Pancreas (tissue), 10 donors: ENCODE data around the gene TTC9C. TPM values are rescaled to one million over a fixed set of nuclear protein-coding genes. Genes with fewer than 3 reads are reported as not detected.

Experiments used
- ATAC-seq, 4 donors: fragments of 200-7000 bp; cut with Tn5 transposase; one replicate each; pipeline versions ENCODE4 v1.8.0 to v1.9.1; 2020; ENCODE audit warnings: mild to moderate bottlenecking in 4 of 4, moderate library complexity in 4 of 4
- DNase-seq, 6 donors: peaks; one replicate each; pipeline ENCODE4 v3.0.0-alpha.2; 2020
- FAIRE-seq: peaks from 2 replicates; lab custom pipeline; 2012; peaks lifted over from hg19 to GRCh38; lab: Jason Lieb, UNC
- H3K27ac ChIP-seq, 4 donors: fragments of 200-600 bp; sonication (generic); 1 replicate in 3 of 4; 2 replicates in 1 of 4; pipeline versions ENCODE4 v1.5.0 to v1.8.0; 2020
- H3K27me3 ChIP-seq, 4 donors: fragments of 200-600 bp; one replicate each; pipeline ENCODE4 v1.8.0; 2021
- H3K36me3 ChIP-seq, 3 donors: fragments of 200-600 bp; sonication (generic) in 1 of 3; one replicate each; pipeline versions ENCODE4 v1.5.0 to v1.8.0; 2020 to 2021
- H3K4me1 ChIP-seq, 3 donors: fragments of 200-600 bp; one replicate each; pipeline ENCODE4 v1.8.0; 2021
- H3K4me3 ChIP-seq, 4 donors: fragments of 200-600 bp; sonication (generic) in 2 of 4; one replicate each; pipeline versions ENCODE4 v1.5.0 to v1.8.0; 2020 to 2021
- H3K9me3 ChIP-seq, 4 donors: fragments of 200-600 bp; one replicate each; pipeline ENCODE4 v1.8.0; 2021
- CTCF ChIP-seq, 4 donors: fragments of 200-600 bp; sonication (generic) in 3 of 4; IDR thresholded peaks; one replicate each; pipeline versions ENCODE4 v1.5.0 to v1.8.0; 2021; ENCODE audit warnings: antibody characterized with exemption in 4 of 4
- WGBS, 2 donors: extraction: QIAGEN DNeasy Blood & Tissue Kit; methylation state at CpG; one replicate each; pipeline ENCODE4 v1.1.7; 2013; 5-methylcytosine and 5-hydroxymethylcytosine counted together
- intact Hi-C, 3 donors: fragments of 100-400 bp; cut with DNase I; formaldehyde crosslinking; loops; one replicate each; pipeline versions ENCODE4 v1.11.1 to v1.14.2; 2022
- polyA plus RNA-seq, 2 donors: library from polyadenylated mRNA; stranded (reverse); fragments of 200-250 nt; gene quantifications; one replicate each; pipeline ENCODE4 v1.2.3, GENCODE V29; 2013
- total RNA-seq, 6 donors: library from RNA; stranded (reverse); fragmentation: NEBNext Ultra II Directional in 4 of 6; extraction: Animal tissue kit (Norgen Biotek cat#: 25700) in 4 of 6; gene quantifications; one replicate each; pipeline versions ENCODE4 v1.2.1 to v1.2.4, GENCODE V29; 2021 to 2023
- donor health status: healthy with polysubstance abuse.
- donor health status: DM: no; HTN: no; CAD: no; lungs with moderate emphysema.
- donor health status: DM: no; HTN: no; CAD: no.
- donor health status: control.
- donor health status: control.
- donor health status: Bipolar disorder and iron deficiency.
- donor health status: DM: yes; HTN: yes; CAD: no.
- donor health status: DM: no; HTN: no; CAD: no.
- donor health status: DM: no; HTN: no; CAD: no.
- donor health status: DM: yes; HTN: yes; CAD: no.

Gene TTC9C
- total and polyA plus RNA-seq, 8 donors: 7.6 to 20.3 (median 11.7) TPM

- Histone ChIP-seq H3K27ac (peak within 1 kb of the TSS; percentile 94 to 96 (median 95)), H3K36me3 (peaks cover 0 to 3% (median 0%) of the 10 kb centered on the region in 3 donors), H3K4me3 (peak within 1 kb of the TSS; percentile 77 to 86 (median 84)), H3K9me3 (no peaks in the 10 kb centered on the region), H3K4me1 (peaks cover 5 to 25% (median 23%) of the 10 kb centered on the region in 3 donors), H3K27me3 (no peaks in the 10 kb centered on the region)
- TF ChIP-seq CTCF (IDR thresholded peaks at IDR 0.05): peak in 1 of 4 donors; percentile 8
- intact Hi-C loops: loop anchor here in 2 of 3 donors (5.0 to 10.0 kb wide), 2 partner anchors 75 to 78 kb away; no protein-coding TSS in a partner anchor
- no peak for FAIRE-seq
- WGBS, 2 donors: 0% methylated on average over 46 to 88 of the region's 88 CpGs
- DNase-seq: peak; percentile 95 to 99 (median 97)
- ATAC-seq: peak; percentile 83 to 92 (median 86)
Observed at GRCh38 chr11:62787005-62787759, 58.9 kb downstream of the TTC9C start, which contains the start of gene TMEM179B. TMEM179B (plus strand) TSS chr11:62787402; CDS start chr11:62787432, 30 bp downstream.

Other genes with a start within 250 kb of the TTC9C start
- gene AHNAK, start 181.7 kb upstream of the TTC9C start, total RNA-seq: 100 to 1,000 TPM in 1 of 6 donors, 10 to 100 TPM in 5; 53.2 to 163 (median 77.2) TPM
- gene AHNAK, start 181.7 kb upstream of the TTC9C start, polyA plus RNA-seq: 10 to 100 TPM; 18.7 to 32.5 TPM
- gene EEF1G, start 154.6 kb upstream of the TTC9C start, total RNA-seq: 1,000 to 10,000 TPM in 4 of 6 donors, 100 to 1,000 TPM in 2; 723 to 1,171 (median 1,053) TPM
- 100 to 1,000 TPM; 630 to 745 TPM for gene EEF1G, start 154.6 kb upstream of the TTC9C start, polyA plus RNA-seq
- 10 to 100 TPM; 12.0 to 20.3 (median 14.6) TPM for gene TUT1, start 137.0 kb upstream of the TTC9C start, total RNA-seq
- gene TUT1, start 137.0 kb upstream of the TTC9C start, polyA plus RNA-seq: 10 to 100 TPM; 24.6 to 33.4 TPM
- 10 to 100 TPM; 14.7 to 35.6 (median 23.0) TPM for gene MTA2, start 126.6 kb upstream of the TTC9C start, total RNA-seq
- gene MTA2, start 126.6 kb upstream of the TTC9C start, polyA plus RNA-seq: 10 to 100 TPM; 28.7 to 42.3 TPM
- 10 to 100 TPM; 22.0 to 34.1 (median 23.4) TPM for gene EML3, start 115.7 kb upstream of the TTC9C start, total RNA-seq
- gene EML3, start 115.7 kb upstream of the TTC9C start, polyA plus RNA-seq: 10 to 100 TPM; 70.7 to 86.4 TPM
- 1 to 10 TPM in 4 of 6 donors, under 1 TPM in 2; 0.65 to 2.8 (median 1.6) TPM for gene ROM1, start 115.2 kb upstream of the TTC9C start, total RNA-seq
- gene ROM1, start 115.2 kb upstream of the TTC9C start, polyA plus RNA-seq: 1 to 10 TPM; 5.1 to 5.6 TPM
- 10 to 100 TPM; 13.2 to 24.1 (median 17.1) TPM for gene B3GAT3, start 106.5 kb upstream of the TTC9C start, total RNA-seq
- gene B3GAT3, start 106.5 kb upstream of the TTC9C start, polyA plus RNA-seq: 10 to 100 TPM; 45.7 to 50.8 TPM
- 100 to 1,000 TPM; 106 to 210 (median 152) TPM for gene GANAB, start 81.9 kb upstream of the TTC9C start, total RNA-seq
- gene GANAB, start 81.9 kb upstream of the TTC9C start, polyA plus RNA-seq: 10 to 100 TPM; 88.1 to 93.1 TPM
- 10 to 100 TPM in 3 of 6 donors, 1 to 10 TPM in 3; 5.8 to 12.9 (median 9.5) TPM for gene INTS5, start 75.2 kb upstream of the TTC9C start, total RNA-seq
- 1 to 10 TPM; 4.5 to 4.6 TPM for gene INTS5, start 75.2 kb upstream of the TTC9C start, polyA plus RNA-seq
- gene C11orf98, start 63.3 kb upstream of the TTC9C start, total RNA-seq: 10 to 100 TPM; 13.2 to 21.3 (median 16.9) TPM
- 10 to 100 TPM; 56.3 to 70.8 TPM for gene C11orf98, start 63.3 kb upstream of the TTC9C start, polyA plus RNA-seq
- 10 to 100 TPM in 1 of 6 donors, 1 to 10 TPM in 5; 4.0 to 11.0 (median 7.3) TPM for gene CSKMT, start 63.2 kb upstream of the TTC9C start, total RNA-seq
- gene CSKMT, start 63.2 kb upstream of the TTC9C start, polyA plus RNA-seq: 10 to 100 TPM; 19.6 to 25.4 TPM
- gene UQCC3, start 56.8 kb upstream of the TTC9C start, total RNA-seq: 1 to 10 TPM; 3.2 to 4.9 (median 3.6) TPM
- 10 to 100 TPM; 14.1 to 17.3 TPM for gene UQCC3, start 56.8 kb upstream of the TTC9C start, polyA plus RNA-seq
- gene LBHD1, start 56.2 kb upstream of the TTC9C start, total RNA-seq: 1 to 10 TPM; 1.4 to 4.0 (median 2.8) TPM
- gene LBHD1, start 56.2 kb upstream of the TTC9C start, polyA plus RNA-seq: 10 to 100 TPM in 1 of 2 donors, 1 to 10 TPM in 1; 7.1 to 21.7 TPM
- gene UBXN1, start 49.4 kb upstream of the TTC9C start, total RNA-seq: 10 to 100 TPM; 37.7 to 67.7 (median 51.9) TPM
- gene UBXN1, start 49.4 kb upstream of the TTC9C start, polyA plus RNA-seq: 100 to 1,000 TPM in 1 of 2 donors, 10 to 100 TPM in 1; 86.0 to 104 TPM
- gene LRRN4CL, start 39.0 kb upstream of the TTC9C start, total RNA-seq: 1 to 10 TPM in 2 of 6 donors, under 1 TPM in 4; 0.16 to 1.6 (median 0.53) TPM
- gene LRRN4CL, start 39.0 kb upstream of the TTC9C start, polyA plus RNA-seq: under 1 TPM; 0.23 to 0.76 TPM
- gene BSCL2, start 21.1 kb upstream of the TTC9C start, total RNA-seq: 10 to 100 TPM; 30.3 to 58.6 (median 47.9) TPM
- 100 to 1,000 TPM in 1 of 2 donors, 10 to 100 TPM in 1; 99.2 to 151 TPM for gene BSCL2, start 21.1 kb upstream of the TTC9C start, polyA plus RNA-seq
- under 1 TPM in 2 of 6 donors, not detected in 4; 0.19 to 0.37 TPM for gene GNG3, start 20.8 kb upstream of the TTC9C start, total RNA-seq
- gene GNG3, start 20.8 kb upstream of the TTC9C start, polyA plus RNA-seq: under 1 TPM in 1 of 2 donors, not detected in 1; 0.26 TPM
- gene HNRNPUL2, start 1.0 kb upstream of the TTC9C start, total RNA-seq: 10 to 100 TPM; 17.5 to 26.2 (median 18.0) TPM
- 10 to 100 TPM; 19.1 to 25.9 TPM for gene HNRNPUL2, start 1.0 kb upstream of the TTC9C start, polyA plus RNA-seq
- 1 to 10 TPM; 3.7 to 9.8 (median 5.4) TPM for gene ZBTB3, start 25.7 kb downstream of the TTC9C start, total RNA-seq
- 1 to 10 TPM; 2.0 to 2.4 TPM for gene ZBTB3, start 25.7 kb downstream of the TTC9C start, polyA plus RNA-seq
- gene POLR2G, start 33.1 kb downstream of the TTC9C start, total RNA-seq: 10 to 100 TPM; 15.1 to 32.0 (median 22.6) TPM
- gene POLR2G, start 33.1 kb downstream of the TTC9C start, polyA plus RNA-seq: 10 to 100 TPM; 36.4 to 67.1 TPM
- gene TAF6L, start 42.9 kb downstream of the TTC9C start, total RNA-seq: 10 to 100 TPM in 4 of 6 donors, 1 to 10 TPM in 2; 9.3 to 18.6 (median 11.7) TPM
- gene TAF6L, start 42.9 kb downstream of the TTC9C start, polyA plus RNA-seq: 10 to 100 TPM; 37.2 to 53.5 TPM
- gene TMEM179B, start 58.9 kb downstream of the TTC9C start, total RNA-seq: 10 to 100 TPM; 14.8 to 26.2 (median 19.1) TPM
- gene TMEM179B, start 58.9 kb downstream of the TTC9C start, polyA plus RNA-seq: 10 to 100 TPM; 27.1 to 59.6 TPM
- gene TMEM223, start 63.5 kb downstream of the TTC9C start, total RNA-seq: 1 to 10 TPM; 5.0 to 9.1 (median 6.9) TPM
- gene TMEM223, start 63.5 kb downstream of the TTC9C start, polyA plus RNA-seq: 10 to 100 TPM; 16.3 to 16.6 TPM
- gene NXF1, start 77.0 kb downstream of the TTC9C start, total RNA-seq: 10 to 100 TPM; 20.9 to 60.9 (median 30.8) TPM
- 100 to 1,000 TPM; 150 to 294 TPM for gene NXF1, start 77.0 kb downstream of the TTC9C start, polyA plus RNA-seq
- 10 to 100 TPM; 22.8 to 31.2 (median 26.9) TPM for gene STX5, start 103.6 kb downstream of the TTC9C start, total RNA-seq
- 10 to 100 TPM; 18.6 to 27.9 TPM for gene STX5, start 103.6 kb downstream of the TTC9C start, polyA plus RNA-seq
- gene TEX54, start 104.4 kb downstream of the TTC9C start, total RNA-seq: not detected
- gene TEX54, start 104.4 kb downstream of the TTC9C start, polyA plus RNA-seq: under 1 TPM in 1 of 2 donors, not detected in 1; 0.65 TPM
- 10 to 100 TPM; 18.4 to 35.1 (median 27.1) TPM for gene WDR74, start 111.1 kb downstream of the TTC9C start, total RNA-seq
- 10 to 100 TPM; 47.6 to 59.5 TPM for gene WDR74, start 111.1 kb downstream of the TTC9C start, polyA plus RNA-seq
- 100 to 1,000 TPM in 1 of 6 donors, 10 to 100 TPM in 5; 68.8 to 331 (median 75.1) TPM for gene SLC3A2, start 152.4 kb downstream of the TTC9C start, total RNA-seq
- gene SLC3A2, start 152.4 kb downstream of the TTC9C start, polyA plus RNA-seq: 100 to 1,000 TPM in 1 of 2 donors, 10 to 100 TPM in 1; 66.9 to 116 TPM
- under 1 TPM in 5 of 6 donors, not detected in 1; 0.06 to 0.15 (median 0.09) TPM for gene CHRM1, start 192.9 kb downstream of the TTC9C start, total RNA-seq
- gene CHRM1, start 192.9 kb downstream of the TTC9C start, polyA plus RNA-seq: under 1 TPM; 0.14 to 0.19 TPM